ENCODE results near the gene CASP8. TPM values are rescaled to one million over a fixed set of nuclear protein-coding genes. Genes with fewer than 3 reads are reported as not detected.

CASP8 gene
- total RNA-seq, 1 donor = 28.6 TPM

DNA sequence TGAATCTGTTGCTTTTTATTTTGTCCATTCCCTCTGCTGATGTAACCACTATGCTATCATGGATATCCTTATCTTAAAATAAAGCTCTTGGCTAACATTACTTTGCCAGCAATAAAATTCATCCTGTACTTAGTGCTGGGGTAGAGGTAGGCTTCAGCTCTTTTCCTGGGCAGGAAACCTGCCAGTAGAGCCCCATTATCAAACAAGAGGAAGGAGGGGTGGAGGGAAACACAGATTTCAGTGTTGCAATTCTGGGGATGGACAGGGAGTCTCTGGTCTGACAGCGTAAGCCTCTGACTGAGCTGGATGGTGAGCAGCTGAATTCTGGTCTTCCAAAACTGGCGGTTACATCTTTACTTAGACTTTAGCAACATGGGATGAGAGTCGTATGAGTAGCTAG is 47.5 kb downstream of the CASP8 start:
- DNase-seq (ENCODE audit: low read depth) = no peak
- TF ChIP-seq, protein P1, sequence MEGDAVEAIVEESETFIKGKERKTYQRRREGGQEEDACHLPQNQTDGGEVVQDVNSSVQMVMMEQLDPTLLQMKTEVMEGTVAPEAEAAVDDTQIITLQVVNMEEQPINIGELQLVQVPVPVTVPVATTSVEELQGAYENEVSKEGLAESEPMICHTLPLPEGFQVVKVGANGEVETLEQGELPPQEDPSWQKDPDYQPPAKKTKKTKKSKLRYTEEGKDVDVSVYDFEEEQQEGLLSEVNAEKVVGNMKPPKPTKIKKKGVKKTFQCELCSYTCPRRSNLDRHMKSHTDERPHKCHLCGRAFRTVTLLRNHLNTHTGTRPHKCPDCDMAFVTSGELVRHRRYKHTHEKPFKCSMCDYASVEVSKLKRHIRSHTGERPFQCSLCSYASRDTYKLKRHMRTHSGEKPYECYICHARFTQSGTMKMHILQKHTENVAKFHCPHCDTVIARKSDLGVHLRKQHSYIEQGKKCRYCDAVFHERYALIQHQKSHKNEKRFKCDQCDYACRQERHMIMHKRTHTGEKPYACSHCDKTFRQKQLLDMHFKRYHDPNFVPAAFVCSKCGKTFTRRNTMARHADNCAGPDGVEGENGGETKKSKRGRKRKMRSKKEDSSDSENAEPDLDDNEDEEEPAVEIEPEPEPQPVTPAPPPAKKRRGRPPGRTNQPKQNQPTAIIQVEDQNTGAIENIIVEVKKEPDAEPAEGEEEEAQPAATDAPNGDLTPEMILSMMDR (IDR thresholded peaks at IDR 0.05; ENCODE audit: insufficient read depth, low read length) = no peak
- H3K4me3 ChIP-seq (ENCODE audit: low read depth, low read length) = no peak overlapping the region

GRCh38 chr2:201308914-201309313 is 48.6 kb downstream of the CASP8 start:
- DNase-seq (ENCODE audit: low read depth) = no peak
- no peak overlapping the region for H3K4me3 ChIP-seq (ENCODE audit: low read depth, low read length)
- TF ChIP-seq, protein P1 (IDR thresholded peaks at IDR 0.05; ENCODE audit: insufficient read depth, low read length) = no peak

- DNase-seq (ENCODE audit: low read depth) = no peak
- no peak overlapping the region for H3K4me3 ChIP-seq (ENCODE audit: low read depth, low read length)
- TF ChIP-seq, protein P1 (IDR thresholded peaks at IDR 0.05; ENCODE audit: insufficient read depth, low read length) = no peak
Measured at GRCh38 chr2:201313362-201313761, 53.0 kb downstream of the CASP8 start.

DNA sequence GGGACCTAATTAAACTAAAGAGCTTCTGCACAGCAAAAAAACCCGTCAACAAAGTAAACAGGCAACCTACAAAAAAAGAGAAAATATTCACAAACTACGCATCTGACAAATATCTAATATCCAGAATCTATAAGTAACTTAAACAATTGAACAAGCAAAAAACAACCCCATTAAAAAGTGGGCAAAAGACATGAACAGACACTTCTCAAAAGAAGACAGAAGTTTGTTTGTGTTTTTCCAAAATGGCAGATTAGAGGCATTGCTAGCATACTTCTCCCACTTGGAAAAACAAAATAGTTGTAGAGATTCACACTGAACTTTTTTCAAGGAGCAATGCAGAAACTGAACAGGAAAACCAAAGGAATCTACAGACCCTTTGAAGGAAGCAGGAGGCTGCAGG is 59.2 kb downstream of the CASP8 start:
- no peak overlapping the region for H3K4me3 ChIP-seq (ENCODE audit: low read depth, low read length)
- DNase-seq (ENCODE audit: low read depth) = no peak
- TF ChIP-seq, protein P1 (IDR thresholded peaks at IDR 0.05; ENCODE audit: insufficient read depth, low read length) = no peak

DNA sequence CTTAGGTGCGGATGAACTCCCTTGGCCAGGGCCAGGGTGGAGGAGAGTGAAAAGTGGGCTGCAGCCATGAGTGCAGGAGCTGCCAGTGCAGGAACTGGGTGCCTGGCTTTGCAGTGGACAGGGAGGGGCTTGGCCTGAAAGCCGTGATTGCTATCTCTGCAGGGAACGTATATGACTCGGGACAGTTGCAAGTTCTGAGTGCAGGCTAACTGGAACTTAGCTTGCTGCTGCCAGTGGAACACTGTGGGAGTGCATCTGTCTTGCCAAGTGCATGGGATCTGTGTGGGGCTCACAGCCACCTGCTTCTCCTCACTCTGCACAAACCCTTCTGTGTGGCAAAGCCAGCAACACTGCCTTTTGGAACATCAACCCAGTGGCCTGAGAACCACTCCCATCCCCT is 59.9 kb downstream of the CASP8 start:
- TF ChIP-seq, protein P1 (IDR thresholded peaks at IDR 0.05; ENCODE audit: insufficient read depth, low read length) = no peak

GRCh38 chr2:201320701-201321100 is 60.4 kb downstream of the CASP8 start:
- TF ChIP-seq, protein P1 (IDR thresholded peaks at IDR 0.05; ENCODE audit: insufficient read depth, low read length) = no peak
- no peak overlapping the region for H3K4me3 ChIP-seq (ENCODE audit: low read depth, low read length)
- DNase-seq (ENCODE audit: low read depth) = no peak

More for the DNA sequence above, 59.9 kb downstream of the CASP8 start:
- H3K4me3 ChIP-seq (ENCODE audit: low read depth, low read length) = no peak overlapping the region
- no peak for DNase-seq (ENCODE audit: low read depth)

DNA sequence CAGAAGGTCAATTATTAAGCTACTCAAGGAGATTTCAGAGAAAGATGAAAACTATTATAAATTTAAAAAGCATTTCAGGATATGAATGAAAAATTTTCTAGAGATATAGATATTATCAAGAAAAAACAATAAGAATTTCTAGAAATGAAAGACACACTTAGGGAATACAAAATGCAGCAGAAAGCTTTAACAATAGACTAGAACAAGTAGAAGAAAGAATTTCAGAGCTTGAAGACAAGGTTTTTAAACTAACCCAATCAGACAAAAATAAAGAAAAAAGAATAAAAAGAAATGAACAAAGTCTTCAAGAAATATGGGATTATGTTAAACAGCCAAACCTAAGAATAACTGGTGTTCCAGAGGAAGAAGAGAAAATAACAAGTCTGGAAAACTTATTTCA is 62.4 kb downstream of the CASP8 start:
- no peak for DNase-seq (ENCODE audit: low read depth)
- TF ChIP-seq, protein P1 (IDR thresholded peaks at IDR 0.05; ENCODE audit: insufficient read depth, low read length) = no peak
- no peak overlapping the region for H3K4me3 ChIP-seq (ENCODE audit: low read depth, low read length)
